HG02884 (cell line): Measurements from ENCODE around the gene SPAG5.
"Not testable (repeated sequence)": the region's sequence is repeated elsewhere in the genome, so short reads cannot be mapped to it uniquely, and the experiment has no call there.

Experiments used
- ATAC-seq: cut with Tn5 transposase; IDR thresholded peaks from one replicate; pipeline ENCODE4 v1.9.1; 2021; ENCODE audit warnings: mild to moderate bottlenecking, moderate library complexity; ENCODE audit not compliant: unreplicated experiment

Gene SPAG5

DNA sequence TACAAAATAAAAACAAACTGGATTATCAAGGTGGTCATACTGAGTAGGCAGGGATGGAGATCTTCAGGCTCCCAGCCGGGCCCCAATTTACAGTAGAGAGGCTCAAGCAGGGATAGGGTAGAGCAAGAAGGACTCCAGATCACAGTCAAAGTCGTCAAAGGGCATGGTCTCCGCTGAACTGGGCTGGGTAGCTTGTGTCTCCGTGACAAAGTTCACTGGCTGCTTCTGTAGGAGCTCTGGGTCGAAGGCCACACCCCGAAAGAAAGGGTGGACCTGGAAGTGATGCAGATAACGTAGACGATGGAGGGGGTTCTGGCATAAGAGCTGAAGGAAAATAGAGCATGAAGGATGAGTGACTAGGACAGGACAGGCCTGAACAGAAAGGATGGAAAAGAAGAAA, 11.6 kb upstream of the SPAG5 start:
- no peak for ATAC-seq

DNA sequence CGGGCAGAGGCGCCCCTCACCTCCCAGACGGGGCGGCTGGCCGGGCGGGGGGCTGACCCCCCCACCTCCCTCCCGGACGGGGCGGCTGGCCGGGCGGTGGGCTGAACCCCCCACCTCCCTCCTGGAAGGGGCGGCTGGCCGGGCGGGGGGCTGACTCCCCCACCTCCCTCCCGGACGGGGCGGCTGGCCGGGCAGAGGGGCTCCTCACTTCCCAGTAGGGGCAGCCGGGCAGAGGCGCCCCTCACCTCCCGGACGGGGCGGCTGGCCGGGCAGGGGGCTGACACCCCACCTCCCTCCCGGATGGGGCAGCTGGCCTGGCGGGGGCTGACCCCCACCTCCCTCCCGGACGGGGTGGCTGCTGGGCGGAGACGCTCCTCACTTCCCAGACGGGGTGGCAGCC, 5.2 kb upstream of the SPAG5 start:
- not testable (repeated sequence) for ATAC-seq

DNA sequence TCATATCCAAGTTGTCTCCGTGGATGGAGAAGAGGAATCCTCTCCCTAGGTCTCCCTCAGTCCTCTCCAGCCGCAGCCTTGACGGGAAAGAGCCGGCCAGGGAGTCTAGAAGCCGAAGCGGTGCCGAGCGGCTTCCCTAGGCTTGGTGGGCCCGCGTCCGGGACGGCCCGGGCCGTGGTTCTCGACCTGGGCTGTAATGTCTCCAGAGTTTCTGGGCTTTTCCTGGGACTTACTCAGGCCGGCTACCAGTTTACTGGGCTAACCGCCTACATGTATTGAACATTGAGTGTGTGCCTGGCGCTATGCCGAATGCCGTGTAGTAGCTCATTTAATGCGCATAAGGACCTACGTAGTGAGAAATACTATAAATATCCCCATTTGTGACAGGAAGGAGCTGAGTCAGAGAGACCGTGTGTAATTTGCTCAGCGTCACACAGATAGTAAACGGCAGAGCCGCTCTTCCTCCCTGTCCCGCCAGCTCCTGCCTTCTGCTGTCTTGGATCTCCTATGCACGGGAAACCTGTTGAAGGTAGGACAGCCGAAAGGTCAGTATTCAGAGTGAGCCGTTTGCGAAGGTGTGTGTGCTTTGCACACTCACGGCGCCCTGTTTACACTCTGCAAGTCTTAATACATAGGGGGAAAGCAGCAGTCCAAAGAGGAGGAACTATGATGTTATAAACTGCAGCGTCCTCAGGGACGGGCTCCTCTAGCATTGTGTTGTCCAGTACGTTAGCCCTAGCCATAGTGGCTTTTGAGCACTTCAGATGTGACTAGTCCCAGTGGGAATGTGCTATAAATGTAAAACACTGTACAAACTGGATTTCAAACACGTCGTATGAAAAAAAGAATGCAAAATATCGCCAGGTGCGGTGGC, 723 bp upstream of the SPAG5 start:
- ATAC-seq, result peak; percentile 38

DNA sequence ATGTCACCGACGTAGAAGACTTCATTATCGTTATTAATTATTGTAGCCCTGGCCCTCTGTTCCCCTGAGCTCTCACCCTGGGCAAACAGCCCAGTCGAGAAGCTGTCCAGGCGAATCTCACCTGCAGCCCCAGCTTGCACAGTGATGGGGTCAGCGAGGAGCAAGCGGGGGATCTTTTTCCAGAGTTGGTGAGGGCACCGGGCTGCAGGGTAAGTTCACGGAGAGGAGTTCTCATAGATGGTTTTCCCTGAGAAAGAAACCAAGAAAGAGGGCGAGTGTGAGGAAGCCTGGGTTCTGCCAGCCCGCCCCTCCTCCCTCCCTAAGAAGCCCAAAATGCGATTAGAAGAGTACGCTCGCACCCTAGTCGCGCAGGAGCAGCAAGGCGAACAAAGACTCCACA, 436 bp downstream of the SPAG5 start:
- ATAC-seq, result no peak

DNA sequence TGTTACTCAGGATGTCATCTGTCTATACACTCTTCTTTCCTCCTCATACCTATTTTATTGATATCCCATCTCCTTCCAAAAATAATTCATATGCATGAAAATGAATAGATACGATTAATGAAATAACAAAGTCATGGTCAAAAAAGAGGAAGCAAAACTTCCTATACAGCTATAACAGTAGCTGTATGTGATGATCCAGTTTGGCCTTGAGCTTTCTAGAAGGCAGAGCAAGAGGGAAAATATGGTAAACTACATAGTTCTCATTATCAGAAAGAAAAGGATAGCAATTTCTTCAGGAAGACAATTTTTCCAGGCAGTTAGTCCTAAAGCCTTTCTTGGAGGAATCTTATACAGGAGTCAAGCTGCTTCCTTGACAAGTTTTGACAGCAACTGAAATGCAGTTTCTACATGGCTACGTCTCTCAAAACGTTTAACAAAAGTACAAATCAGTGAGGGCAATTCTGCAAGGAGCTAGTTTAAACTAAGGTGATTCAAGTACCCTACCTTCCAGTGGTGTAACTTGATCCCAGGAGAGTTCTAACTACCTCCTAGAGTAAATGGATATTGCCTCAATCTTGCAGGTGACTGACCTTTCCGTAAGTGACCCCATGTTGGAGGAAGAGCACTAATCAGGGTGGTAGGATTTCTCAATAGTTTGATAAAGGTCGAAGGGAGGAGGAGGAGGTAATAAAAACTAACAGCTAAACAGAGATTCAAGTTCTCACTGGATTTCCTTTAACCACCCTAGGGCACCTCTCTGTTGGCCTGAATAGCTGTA, 1.0 kb downstream of the SPAG5 start:
- no peak for ATAC-seq

DNA sequence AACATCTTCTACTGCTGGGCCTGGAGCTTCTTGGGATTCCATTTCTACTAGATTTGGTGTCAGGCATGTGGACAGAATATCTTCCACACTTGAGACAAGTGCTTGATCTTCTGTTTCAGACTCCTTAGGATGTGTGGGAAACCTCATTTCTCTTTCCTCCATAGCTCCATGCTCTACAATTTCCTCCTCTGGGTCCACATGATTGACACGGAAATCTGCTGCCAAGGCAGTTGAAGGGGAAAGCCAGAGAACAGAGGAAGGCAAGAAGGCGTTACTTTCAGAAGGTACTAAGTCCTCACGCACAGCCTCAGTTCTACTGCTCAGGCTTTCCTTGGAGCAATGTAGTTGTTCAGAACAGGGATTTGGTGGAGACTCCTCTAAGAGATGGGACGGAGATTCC, 6.6 kb downstream of the SPAG5 start:
- no peak for ATAC-seq

DNA sequence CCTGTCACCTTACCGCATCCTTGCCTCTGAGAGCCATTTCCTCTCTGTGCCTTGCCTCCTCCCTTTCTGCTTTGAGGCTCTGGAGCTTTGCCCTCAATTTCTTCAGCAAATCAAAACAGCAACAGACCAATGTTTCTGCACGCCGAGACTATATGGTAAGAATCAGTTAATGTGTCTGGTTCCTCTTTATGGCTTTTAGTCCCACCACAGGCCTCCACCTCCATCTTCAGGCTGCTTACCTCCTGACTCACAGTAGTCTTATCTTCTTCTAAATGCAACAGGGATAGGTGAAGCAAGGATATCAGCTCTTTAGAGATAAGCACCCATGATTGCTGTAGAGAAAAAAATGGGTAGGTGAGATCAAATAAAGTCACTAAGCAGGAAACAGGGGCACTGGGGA, 13.0 kb downstream of the SPAG5 start:
- ATAC-seq, result no peak

DNA sequence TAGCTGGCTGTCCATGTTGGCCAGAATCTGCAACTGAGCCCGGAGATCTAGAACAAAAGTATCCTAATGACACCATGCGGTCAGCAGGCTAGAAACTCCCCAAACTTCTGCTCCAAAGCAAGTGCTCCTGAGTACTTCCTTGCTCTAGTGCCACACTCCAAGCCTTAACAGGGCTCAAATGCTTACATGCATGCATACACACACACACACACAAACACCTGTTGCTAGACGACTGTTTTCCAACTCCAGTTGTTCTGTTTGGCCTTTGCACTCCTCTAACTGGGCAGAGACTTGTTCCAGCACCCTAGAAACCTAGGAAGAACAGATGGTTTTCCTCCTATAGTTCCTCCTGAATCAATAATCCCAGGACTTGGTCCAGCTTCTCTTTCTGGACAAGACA, 14.4 kb downstream of the SPAG5 start:
- no peak for ATAC-seq

DNA sequence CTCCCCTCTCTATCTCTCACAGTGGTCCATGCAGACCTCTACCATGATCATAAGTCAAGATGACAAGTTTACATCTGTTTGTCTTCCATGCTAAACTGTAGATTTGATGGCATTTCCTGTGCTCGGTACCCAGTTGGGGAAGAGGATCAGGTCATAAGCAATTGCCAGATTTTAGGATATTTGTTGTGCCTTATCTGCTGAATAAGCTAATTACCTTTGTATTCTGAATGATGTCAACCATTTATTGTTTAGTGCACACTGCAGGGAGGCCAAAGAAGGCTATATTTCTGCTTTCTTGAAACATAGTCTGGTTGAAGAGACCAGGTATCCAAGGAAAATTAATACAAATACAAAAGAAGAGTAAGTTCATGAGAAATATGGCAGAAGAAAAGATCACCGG, 16.3 kb downstream of the SPAG5 start:
- ATAC-seq, result no peak

DNA sequence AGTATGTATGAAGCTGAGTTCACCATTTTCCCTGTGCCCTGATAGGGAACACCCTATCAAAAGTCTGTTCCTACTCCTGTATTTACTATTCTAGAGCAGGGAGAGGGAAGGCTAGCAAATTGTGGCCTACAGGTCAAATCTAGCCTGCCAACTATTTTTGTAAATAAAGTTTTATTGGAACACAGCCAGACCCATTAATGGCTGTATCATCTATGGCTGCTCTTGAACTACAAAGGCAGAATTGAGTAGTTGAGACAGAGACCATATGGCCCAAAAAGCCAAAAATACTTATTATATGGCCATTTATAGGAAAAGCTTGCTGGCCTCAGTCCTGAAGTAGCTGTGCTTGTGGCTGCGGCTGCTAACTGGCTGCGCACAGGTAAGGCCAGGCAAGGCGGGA, 17.9 kb downstream of the SPAG5 start:
- no peak for ATAC-seq

DNA sequence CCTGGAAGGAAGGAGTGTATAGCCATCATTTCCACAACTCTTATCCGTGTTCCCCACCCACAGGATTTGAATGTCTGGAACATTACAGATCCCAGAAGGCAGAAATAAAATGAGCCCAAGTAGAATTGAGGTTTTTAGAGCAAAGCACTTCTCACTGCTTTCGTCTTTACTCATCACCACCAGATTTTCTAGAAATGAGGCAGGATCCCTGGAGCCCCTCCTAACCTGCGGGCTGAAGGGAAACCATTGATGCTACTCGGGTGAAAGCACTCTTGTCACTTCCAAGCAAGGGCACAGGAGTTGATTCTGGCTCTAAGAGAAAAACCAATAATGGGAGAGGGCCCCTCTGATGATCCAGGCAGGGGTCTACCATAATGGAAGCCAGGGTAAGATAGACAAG, 19.3 kb downstream of the SPAG5 start:
- no peak for ATAC-seq

DNA sequence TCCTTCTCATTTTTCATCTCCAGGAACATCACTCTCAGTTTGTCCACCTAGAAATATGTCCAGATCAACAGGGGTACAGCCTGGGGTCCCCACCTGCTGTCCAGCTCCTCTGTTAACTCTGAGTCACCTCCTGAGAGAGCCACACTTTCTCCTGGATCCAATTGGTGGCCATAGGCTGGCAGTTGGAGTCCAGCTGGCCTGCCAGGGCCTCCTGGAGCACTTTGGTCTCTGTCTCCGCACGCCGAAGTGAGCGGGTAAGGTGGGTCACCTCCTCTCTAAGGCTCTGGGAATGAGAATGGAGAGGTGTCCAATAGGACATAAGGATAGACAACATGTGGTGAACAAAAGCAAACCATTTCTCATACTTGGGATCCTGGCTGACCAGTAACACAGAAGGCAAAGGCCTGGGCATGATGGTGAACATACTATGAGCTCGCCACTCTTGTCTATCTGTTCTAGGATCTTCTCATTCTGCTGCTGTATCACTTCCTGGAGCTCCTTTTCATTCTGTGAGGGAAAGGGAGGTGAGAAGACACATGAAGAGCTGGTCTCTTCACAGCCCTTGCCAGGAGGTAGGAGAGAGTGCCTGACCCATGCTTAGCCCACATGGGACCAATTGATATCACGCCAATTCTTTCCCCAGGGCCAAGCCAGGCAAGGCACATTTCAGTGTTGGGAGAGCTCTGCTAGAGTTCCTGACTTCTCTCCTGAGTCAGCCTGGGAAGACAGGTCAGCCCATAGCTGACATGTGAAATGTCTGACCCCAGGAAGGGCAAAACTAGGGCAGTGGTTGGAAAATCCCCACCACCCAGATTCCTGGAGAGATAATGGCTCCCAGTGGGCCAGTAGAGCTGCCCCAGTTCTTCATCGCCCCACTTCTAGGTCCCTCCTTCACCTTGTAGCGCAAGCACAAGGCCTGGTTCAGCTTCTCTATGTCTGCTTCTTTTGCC, 20.3 kb downstream of the SPAG5 start:
- no peak for ATAC-seq

DNA sequence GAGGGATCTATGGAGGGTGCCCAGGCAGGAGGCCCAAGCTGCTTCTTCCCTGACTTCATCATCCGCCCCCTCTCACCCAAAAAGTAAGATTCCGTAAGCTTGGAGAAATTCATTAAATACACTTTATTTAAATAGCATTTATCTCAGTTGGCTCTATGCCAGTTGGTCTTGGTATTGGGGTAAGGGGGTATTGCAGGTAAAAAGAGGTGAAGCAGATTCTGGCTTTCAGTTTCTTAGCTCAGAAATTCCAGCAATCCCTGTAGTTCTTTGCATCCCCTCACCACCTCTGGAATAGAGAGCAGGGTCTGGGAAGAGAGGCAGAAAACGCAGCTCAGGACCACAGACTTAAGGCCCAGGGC, 21.4 kb downstream of the SPAG5 start:
- no peak for ATAC-seq

DNA sequence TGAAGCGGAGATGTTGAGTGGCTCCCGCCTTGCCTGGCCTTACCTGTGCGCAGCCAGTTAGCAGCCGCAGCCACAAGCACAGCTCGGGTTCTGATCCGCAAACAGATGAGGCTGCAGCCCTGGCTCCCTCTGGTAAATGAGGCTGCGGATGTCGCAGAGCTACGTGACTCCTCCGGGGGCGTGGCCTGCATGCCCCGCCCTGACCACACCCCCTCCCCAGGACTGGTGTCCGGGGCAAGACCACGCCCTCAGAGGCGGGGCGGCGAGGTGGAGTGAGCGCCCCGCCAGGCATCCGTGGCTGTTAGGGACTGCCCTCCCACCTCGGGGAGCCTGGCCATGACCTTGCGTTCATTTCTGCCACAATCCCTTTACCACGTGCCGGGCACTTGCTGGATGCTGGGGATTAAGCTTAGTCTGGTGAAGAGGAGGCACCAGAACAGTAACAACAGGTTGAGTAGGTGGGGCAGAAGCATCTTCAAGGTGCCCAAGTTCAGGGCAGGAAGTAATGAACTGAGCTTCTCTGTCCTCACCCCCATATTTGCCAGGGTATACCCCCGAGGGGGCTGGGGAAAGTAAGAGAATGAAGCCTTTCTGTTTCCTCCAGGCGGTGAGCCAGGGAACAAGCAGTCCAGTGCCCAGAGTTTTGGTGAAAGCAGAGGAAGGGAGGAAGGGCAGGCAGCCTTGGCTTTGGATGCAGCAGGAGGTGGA, 21.9 kb downstream of the SPAG5 start, which contains the start of gene ALDOC:
Gene ALDOC (minus strand): TSS at position 138 of the 708 bp plus-strand sequence. CDS start 1,363 bp downstream, outside the sequence.
- ATAC-seq, result peak; percentile 91

DNA sequence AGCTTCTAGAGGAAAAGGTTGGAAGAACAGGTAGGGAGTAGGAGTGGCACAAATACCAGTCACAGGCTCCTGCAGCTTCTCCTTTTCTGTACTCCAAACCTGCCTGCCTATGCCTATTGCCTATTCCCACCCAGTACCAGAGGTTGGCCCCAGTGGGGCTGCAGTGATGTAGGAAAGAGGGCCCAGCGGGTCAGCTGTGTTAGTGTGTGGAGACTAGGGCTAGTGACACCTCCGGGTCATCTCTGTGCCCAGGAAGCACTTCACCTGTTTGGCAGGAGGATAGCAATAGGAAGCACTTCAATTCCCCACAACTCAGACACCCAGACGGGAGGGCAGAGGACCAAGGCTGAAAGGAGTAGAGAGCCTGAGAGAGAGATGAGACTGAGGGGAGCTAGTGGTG, 22.8 kb downstream of the SPAG5 start:
- not testable (repeated sequence) for ATAC-seq

DNA sequence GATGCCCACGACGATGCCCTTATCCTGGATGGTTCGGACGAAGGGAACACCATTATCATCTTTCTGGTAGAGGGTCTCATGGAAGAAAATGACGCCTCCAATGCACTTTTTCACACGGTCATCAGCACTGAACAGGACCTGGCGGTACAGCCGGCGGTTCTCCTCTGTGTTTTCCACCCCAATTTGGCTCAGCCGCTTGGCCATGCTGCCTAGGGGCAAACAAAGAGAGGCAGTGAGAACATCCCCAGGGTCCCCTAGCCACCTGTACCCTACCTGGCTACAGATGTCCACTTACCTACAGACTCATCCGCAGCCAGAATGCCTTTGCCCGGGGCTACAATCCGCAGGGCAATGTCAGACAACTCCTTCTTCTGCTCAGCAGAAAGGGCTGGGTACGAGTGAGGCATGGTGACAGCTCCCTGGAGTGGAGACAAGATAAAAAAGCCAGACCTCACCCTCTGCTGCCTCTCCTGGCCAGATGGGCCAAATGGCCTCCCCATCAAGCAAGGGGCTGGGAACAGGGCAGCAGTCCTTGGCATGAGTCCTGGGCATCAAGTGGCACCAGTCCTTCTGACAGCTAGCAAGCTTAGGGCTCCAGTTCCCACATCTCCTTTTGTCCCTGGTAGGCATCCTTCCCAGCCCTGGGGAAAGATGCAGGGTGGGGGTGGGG, 23.6 kb downstream of the SPAG5 start:
- no peak for ATAC-seq

DNA sequence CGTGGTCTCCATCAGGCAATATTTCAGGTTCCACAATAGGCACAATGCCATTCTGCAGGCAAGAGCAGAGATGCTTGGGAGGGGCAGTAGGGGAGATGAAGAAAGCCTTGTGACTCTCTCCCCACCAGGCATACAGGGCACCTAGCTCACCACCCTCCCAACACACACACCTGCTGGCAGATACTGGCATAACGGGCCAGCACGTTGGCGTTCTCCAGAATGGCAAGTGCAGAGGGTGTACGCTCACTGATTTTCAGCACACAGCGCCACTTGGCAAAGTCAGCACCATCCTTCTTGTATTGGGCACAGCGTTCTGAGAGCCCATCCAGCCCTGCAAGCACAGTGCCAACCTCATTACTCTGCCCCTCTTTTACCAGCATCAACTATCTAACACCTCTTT, 24.3 kb downstream of the SPAG5 start:
- no peak for ATAC-seq

DNA sequence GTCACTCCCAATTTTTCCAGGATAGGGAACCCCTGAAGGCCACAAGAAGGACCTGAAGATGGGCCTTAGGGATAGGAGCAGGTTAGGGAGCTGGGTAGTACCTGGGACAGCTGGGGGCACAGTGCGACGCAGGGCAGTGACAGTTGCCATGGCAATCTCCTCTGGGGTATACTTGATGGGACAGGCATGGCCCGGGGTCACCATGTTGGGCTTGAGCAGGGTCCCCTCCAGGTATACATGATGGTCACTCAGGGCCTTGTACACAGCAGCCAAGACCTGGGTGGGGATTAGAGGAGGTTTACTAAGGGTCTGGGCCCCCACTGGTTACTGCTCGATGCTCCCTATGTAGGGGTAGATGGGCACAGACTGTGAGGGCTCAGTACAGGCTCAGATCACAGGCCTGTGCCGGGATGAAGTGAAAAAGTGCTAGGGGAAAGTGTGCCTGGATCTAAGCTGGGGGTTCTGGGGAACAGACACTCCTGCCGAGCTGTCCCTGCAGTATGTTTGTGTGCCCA, 24.8 kb downstream of the SPAG5 start:
- no peak for ATAC-seq

DNA sequence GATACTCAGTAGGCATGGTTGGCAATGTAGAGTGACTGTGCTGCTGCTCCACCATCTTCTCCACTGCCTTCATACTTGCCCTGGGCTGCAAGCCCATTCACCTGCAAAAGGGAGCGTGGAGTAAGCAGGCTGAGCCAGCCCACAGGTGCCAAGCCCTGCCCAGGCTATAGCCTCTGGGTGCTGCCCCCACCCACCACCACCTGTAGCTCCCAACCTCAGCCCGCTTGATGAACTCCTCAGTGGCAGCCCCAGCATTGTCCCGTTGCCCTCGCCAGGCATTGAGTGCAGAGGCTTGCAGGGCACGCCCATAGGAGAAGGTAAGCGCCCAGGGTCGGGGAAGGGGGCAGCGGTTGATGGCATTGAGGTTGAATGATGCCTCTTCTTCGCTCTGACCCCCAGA, 25.3 kb downstream of the SPAG5 start:
- no peak for ATAC-seq

DNA sequence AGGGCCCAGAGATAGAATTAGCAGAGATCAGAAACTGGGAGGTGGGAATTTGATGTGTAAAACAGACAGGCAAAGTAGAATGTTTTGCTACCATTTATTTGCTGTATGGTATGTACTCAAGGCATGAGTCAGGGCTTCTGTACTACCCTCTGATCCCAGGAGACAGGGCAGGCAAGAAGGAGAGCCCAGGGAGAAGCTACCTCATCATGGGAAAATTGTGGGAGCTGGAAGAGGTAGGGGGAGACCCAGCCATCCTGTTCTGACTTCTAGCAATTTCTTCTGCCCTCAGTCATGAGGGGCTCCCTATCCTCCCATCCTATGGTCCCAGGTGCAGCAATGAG, 25.8 kb downstream of the SPAG5 start:
- ATAC-seq, result no peak
